Jurkat, Clone E6-1 (cell line): ENCODE results near the gene C6orf47.

ENCODE experiments used
- DNase-seq: peaks from one replicate; pipeline ENCODE4 v3.0.0-alpha.2; 2011; ENCODE audit warnings: low read depth, low spot score
- H3K4me3 ChIP-seq: 2 replicates; pipeline ENCODE4 v1.5.1; 2011; ENCODE audit warnings: mild to moderate bottlenecking, low read length, control low read depth, moderate library complexity

The C6orf47 gene

DNA sequence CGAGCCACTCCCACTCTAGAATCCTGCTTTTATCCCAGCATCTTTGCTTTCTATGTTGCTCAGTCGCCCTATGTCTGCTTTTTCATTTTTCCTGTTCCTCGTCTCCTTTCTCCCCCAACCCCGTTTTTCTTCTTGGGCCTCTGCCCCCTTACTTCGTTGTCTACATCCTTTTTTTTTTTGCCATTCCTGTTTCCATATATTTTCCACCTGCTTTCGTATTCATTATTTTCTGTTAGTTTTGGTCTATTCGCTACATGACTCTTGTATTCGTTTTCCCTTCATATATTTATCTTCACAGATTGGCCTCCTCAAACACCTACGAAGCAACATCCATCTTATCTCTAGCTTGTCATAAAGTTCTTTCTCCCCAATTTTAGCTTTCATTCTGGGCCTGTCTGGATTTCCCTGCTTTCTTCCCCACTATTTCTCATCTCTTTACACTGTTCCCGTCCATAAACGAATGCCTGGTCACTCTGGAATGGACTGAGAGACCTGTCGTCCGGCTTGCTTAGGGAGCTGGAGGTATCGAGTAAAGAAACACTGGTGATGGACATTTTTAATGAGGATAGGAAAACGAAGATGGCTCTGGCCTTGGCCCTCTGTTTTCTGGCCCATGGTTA lies 39.1 kb downstream of the C6orf47 start:
- peak overlapping the region; percentile 95 for H3K4me3 ChIP-seq

DNA sequence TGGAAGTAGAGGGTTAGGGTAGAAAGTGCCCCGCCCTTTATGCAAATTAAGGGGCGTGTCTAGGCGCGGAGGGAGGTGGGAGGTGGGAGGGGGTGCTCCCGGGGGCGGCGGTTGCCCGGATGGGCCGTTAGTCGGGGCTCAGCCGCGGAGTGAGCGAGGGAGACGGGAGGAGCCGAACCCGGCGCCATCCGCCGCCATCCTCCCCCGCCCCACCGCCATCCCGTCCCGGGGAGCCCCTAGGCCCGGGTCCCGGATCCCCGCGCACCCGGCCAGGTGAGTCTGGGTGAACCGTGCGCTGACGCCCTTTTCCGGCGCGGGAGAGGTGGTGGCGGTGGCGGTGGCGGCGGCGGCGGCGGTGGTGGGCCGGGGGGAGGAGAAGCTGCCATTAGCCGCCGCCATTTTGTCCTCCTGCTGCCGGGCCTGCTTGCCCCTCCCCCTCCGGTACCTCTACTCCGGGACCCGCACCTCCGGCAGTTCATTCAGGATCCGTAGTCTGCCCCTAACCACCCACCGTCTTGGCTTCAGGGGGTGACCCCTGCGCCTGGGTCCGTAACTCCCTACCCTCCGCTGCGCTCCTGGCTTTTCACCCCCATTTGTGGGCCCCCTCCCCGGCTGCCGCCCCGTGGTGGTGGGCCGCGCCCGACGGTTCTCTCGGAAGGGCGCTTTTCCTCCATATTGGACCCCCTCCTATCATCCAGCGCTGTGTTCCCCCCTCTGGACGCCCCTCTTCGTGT lies 39.8 kb downstream of the C6orf47 start, which contains the start of gene PRRC2A:
Gene PRRC2A, plus strand, starts transcription at position 130 of the 734 bp plus-strand sequence. CDS start 2,075 bp downstream, outside the sequence.
- peak within 1 kb of the TSS; percentile 95 for H3K4me3 ChIP-seq
- peak; percentile 73 for DNase-seq

More for the DNA sequence above, 39.1 kb downstream of the C6orf47 start:
- no peak for DNase-seq

DNA sequence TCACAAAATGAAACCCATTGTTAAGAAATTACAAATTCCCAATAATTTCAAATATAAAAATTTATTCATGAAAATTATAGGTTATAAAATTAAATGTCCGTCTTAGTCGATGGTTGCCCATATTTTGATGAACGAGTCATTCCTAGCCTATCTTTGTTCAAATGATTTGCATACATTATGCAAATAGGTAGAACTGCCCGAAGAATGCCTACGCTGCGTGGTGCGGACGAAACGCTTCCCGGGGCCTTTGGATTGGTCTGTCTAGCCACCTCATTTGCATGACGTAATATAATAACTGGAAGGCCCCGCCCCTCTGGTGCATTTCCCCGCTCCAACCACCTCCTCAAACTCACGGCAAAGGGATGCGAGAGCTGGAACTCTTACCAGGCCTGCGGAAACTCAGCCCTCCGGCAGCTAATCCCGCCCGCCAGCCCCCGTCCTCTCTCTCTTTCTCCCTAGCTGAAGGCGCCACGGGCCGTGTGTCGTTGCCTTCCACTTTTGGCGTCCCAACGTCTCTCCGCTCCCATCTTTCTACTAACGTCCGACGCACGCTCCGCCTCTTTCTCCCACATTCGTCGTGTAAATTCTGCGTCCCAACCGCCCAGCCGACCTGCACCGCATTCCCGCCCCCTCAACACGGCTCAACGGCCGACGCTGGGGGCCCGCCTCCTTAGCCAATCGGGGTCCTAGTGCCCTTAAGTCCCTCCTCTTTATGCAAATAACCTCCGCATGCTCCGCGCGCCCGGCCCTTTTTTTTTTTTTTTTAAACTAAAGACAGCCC lies 40.6 kb downstream of the C6orf47 start:
- DNase-seq: peak; percentile 99
- peak overlapping the region; percentile 73 for H3K4me3 ChIP-seq

DNA sequence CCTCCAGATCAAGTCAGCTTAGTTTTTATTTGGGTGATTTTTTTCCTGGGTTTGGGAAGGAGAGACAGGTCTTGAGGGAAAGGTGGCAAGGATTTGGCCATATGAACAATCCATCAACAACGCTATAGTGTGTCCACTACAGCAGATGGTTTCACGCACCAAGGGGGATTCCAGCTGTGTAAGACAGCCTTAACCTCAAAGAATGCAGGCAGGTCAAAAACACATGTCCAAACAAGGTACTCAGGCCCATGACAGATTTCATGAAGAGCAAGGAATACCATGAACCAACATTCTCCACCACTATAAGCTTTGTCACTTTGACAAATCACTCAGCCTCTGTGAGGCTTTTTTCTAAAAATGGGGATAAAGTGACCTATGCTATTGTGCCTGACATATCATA lies 43.6 kb downstream of the C6orf47 start:
- DNase-seq: no peak
- H3K4me3 ChIP-seq: peak overlapping the region; percentile 85

DNA sequence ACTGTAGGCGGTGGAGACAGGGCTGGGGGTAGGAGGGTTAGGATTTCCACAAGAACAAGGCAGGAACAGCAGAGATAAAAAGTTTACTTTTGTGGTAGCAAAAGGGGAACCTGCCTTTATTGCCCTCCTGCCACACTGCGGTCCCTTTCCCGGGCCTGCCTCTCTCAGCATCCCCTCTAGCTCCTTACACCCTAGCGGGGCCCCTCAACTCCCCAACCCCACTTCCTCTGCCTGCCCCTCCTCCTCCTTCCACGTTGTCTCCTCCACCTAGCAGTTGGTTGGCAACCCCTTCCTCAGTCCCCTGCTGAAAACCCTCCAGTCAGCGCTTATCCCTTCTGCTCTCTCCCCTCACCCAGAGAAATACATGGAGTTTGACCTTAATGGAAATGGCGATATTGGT lies 44.8 kb downstream of the C6orf47 start:
- H3K4me3 ChIP-seq: peak overlapping the region; percentile 85
- peak; percentile 85 for DNase-seq

DNA sequence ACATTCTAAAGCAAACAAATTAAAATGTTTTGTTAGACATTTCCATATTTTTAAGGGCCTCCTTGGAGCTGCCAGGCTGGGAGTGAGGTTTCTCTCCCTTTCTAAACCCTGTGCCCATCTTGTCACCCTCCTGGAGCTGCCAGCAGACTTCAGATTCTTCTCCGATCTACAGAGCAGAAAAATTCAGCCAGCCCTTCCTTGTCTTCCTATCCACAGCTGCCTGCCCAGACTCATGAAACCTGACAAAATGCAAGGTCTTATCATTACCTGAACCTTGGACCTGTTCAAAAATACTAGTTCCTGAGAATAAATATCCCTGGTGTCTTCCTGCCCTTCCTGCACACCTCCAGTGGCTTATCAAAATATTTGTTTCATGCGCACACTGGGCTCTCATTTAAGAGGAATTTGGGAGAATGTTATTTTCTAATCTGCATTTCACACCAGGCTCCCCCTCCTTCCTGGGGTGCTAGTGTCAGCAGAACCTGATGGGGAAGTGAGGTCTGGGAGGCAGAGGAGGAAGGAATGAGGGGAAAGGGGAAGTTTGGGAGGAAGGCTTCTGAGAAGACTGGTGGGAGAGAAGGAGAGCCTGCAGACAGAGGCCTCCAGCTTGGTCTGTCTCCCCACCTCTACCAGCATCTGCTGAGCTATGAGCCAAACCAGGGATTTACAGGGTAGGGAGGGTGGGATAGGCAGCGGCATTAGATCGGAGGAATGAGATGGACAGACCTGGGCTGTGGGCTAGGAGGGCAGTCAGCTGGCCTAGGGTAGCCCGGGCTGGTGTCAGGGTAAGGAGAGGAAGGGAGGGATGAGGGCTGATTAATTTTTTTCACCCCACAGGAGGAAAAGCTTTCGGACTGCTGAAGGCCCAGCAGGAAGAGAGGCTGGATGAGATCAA lies 45.6 kb downstream of the C6orf47 start, which contains the start of gene AIF1:
Gene AIF1, plus strand, starts transcription at position 551 of the 895 bp plus-strand sequence. Its CDS starts 96 bp downstream, at position 647.
- peak within 1 kb of the TSS; percentile 85 for H3K4me3 ChIP-seq
- DNase-seq: no peak

DNA sequence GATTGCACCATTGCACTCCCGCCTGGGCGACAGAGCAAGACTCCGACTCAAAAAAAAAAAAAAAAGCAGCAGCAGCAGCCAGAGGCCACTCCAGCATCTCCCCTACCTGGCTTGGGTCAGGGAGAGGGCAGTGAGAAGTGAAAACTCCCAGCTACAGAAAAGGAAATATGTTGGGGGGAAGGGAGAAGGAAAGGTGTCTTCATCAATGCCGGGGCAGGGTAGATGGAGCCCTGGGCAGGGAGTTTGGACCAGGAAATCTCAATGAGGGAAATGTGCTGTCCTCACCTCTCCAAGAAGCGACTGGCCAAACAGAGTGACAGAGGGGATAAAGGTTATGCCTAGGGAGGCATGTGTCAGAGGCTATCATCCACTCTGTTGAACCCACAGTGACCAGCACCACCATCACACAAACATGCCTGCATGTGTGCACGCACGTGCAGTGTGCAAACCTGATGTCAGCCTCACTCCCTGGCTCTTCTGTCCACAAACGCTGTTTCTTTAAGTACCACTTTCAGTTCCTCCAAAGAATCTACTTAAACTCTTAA lies 46.4 kb downstream of the C6orf47 start:
- no peak overlapping the region for H3K4me3 ChIP-seq
- no peak for DNase-seq

DNA sequence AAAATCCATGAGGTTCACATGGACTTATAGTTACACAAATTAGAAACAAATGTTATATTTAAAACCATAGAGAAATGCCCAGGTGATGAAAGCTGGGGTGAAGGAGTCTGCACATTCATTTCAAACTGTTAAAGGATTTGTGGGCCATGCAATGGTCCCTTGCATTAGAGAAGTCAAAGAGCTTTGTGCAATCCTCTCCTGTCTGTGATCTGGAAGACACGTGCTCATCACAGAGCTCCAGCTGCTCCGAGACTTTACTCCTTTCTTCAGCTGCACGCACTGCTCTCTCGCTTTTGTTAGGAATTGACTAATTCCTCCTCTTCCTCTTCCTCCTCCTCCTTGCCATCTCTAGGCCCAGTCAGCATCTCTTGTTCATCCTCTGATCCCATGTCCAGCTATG lies 49.6 kb downstream of the C6orf47 start:
- H3K4me3 ChIP-seq: no peak overlapping the region
- DNase-seq: no peak

DNA sequence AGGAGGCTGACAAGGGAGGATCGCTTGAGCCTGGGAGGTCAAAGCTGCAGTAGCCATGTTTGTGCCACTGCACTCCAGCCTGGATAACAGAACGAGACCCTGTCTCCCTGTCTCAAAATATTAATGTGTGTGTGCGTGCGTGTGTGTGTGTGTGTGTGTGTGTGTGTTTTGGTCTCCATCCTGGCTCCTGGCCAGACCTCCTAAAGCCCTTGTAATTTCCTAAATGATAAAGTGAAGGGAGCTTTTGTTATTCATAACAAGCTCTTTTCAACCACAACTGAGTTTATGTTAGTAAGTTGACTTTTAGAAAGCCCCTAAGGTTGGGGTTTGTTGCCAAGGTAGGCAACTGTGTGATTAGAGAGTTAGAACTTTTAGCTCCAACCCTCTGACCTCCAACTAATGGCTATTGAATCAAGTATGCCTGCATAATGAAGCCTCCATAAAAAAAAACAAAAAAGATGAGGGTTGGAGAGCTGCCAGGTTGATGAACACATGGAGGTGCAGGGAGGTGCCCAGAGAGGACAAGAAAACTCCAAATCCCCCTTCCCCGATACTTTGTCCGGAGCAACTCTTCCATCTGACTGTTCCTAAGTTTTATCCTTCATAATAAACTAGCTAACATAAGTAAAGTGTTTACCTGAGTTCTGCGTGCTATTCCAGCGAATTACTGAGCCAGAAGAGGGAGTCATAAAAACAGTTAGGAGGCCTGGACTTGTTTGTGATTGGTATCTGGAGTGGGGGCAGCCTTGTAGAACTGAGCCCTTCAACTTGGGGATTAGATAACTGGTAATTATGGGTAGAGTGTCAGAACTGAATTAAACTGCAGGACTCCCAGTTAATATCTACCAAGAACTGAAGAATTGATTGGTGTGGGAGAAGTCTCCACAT lies 50.8 kb downstream of the C6orf47 start:
- DNase-seq: no peak
- H3K4me3 ChIP-seq: no peak overlapping the region
